Kasumi-1 (cell line): ENCODE measurements around the gene AMOTL2.
A peak's percentile ranks its signal among the peaks of the same experiment; 100 is the strongest.

Experiments used
- DNase-seq, 2 experiments: peaks; one replicate each; lab custom pipeline; 2025; lab: John Stamatoyannopoulos, UW

AMOTL2 gene

GRCh38 chr3:134352031-134352671 lies 22.1 kb downstream of the AMOTL2 start:
- no peak for DNase-seq

GRCh38 chr3:134351427-134351826 lies 22.8 kb downstream of the AMOTL2 start:
- no peak for DNase-seq

GRCh38 chr3:134350861-134351311 lies 23.4 kb downstream of the AMOTL2 start:
- DNase-seq: no peak

- no peak for DNase-seq
These were observed 24.0 kb downstream of the AMOTL2 start for GRCh38 chr3:134350266-134350665.

DNA sequence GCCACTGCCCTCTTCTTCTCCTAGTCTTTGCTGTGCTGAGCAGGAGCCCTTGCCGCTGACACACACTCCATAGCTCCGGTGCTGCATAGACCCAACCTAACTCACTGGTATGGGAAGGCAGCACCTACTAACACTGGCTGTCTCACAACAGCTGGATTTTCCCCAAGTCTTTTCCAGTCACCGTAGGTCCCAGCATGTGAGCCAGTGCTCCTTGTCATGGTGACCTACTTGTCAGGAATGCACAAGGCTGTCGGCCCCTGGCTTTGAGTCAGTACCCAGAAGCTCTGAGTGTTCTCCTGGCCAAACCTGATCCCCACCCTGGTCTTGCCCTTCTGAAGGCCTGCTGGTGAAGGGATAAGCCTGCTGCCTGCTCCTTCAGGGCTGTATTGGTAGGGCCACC lies 25.7 kb downstream of the AMOTL2 start:
- DNase-seq: no peak

DNA sequence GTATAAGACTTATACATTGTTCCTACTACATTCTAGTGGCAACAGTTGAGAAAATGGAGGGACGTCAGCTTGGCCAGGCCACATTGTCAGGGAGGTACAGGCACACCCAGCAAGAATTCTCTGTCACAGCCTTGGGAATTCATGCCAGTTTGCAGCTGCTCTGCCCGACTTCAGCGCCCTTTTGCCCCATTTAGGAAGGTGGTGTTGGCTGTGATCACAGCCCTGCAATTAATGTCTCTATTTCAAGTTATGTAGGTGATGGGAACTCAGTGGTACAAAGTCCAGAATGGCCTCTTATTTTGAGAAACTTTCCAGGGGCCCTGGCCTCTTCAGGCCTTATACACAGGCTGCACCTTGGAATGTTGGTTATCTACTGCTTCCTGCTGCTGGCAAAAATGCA lies 26.7 kb downstream of the AMOTL2 start:
- no peak for DNase-seq

- DNase-seq: no peak
These were observed 27.5 kb downstream of the AMOTL2 start for GRCh38 chr3:134346744-134347143.

DNA sequence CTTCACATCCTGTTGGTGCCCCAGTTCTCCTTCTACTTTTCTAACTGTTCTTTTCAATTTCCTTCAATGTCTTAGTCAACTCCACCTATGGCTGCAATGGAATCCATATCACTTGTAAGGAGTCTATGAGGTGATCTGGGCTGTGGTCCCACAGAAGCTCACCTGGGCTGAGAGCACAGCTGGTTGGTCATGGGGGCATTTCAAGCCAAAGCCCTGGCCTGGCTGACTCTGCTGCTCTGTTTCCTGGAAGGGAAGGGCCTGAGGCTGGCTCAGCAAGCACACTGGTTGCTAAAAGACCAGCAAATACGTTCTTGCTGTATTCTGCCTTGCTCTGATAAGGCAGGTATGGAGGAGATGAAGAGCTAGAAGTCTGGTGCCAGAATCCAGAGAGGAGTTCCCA lies 29.0 kb downstream of the AMOTL2 start:
- DNase-seq: no peak

GRCh38 chr3:134344560-134344959 lies 29.7 kb downstream of the AMOTL2 start:
- DNase-seq: peak; percentile 5 to 37

- DNase-seq: no peak
These were observed 32.0 kb downstream of the AMOTL2 start for GRCh38 chr3:134342259-134342658.

- DNase-seq: no peak
These were observed 32.9 kb downstream of the AMOTL2 start for GRCh38 chr3:134341389-134341788.

GRCh38 chr3:134340982-134341365 lies 33.3 kb downstream of the AMOTL2 start:
- no peak for DNase-seq

GRCh38 chr3:134340362-134340981 lies 33.8 kb downstream of the AMOTL2 start:
- DNase-seq: no peak

GRCh38 chr3:134339913-134340312 lies 34.3 kb downstream of the AMOTL2 start:
- DNase-seq: no peak

DNA sequence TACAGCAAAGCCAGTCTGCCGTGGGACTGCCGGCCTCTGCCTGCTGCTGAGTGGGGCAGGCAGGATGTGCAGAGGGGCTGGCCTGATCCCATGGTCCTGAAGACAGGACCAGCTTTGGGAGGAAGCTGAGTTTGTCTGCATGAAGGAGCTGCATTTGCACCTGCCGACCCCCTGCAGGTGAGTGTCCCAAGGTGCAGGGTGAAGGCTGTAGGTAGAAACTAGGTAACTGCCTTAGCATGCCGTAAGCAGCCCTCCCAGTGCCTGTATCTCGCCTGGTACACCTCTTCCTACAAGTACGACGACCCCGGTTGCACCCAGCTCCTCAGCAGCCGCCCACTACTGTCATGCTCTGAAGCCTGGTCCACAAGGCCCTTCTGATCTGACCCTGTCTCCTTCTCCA lies 34.9 kb downstream of the AMOTL2 start:
- DNase-seq: no peak

GRCh38 chr3:134338516-134339261 lies 35.6 kb downstream of the AMOTL2 start:
- DNase-seq: no peak

- DNase-seq: no peak
These were observed 36.1 kb downstream of the AMOTL2 start for GRCh38 chr3:134338201-134338512.

DNA sequence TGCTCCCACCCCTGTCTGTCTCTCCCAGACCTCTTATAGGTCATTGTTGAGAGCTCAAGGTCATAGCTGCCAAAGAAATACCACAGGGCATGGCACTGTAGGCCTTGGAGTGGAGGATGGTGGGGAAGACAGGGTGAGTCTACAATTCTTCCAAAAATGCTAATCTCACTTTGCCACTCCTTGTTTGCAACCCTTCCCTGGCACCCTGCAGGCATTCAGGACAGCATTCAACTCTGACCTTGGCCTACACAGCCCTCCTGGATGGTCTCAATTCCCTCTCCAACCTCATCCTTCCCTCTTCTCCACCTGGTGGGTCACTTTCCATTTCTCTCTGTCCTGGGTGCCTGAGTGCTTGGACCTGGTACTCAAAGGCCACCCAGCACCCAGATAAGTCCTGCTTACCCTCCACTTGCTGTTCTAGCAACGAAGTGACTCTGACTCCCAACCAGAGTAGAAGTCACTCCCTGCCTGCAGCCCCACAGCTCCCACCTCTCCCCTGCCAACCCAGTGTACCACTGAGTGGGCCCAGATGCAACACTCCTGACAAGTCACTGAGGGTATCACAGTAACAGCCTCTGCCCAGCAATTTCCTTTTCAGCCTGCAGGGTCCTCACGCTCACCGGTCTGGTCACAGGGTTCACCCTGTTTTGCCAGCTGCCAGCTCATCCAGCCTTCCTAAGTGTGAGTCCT lies 36.6 kb downstream of the AMOTL2 start:
- no peak for DNase-seq

DNA sequence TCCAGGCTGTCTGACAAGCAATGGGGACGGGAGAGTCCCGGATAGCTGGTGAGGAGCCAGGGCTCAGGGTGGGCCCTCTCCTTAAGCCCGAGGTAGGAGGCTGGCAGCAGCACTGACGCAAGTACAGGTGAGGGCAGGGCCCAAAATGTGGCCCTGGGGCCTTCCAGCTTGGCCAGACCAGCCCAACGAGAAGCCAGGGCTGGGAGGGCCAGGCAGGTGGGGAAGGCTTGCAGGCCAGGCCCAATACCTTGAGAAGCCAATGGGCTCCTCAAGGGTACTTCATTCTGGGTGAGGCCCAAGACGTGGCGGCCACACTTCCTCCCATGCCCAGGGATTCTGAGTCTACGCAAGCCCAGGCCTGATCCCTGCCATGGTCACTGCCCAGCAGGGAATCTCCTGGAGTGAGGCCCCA lies 37.2 kb downstream of the AMOTL2 start:
- DNase-seq: no peak

DNA sequence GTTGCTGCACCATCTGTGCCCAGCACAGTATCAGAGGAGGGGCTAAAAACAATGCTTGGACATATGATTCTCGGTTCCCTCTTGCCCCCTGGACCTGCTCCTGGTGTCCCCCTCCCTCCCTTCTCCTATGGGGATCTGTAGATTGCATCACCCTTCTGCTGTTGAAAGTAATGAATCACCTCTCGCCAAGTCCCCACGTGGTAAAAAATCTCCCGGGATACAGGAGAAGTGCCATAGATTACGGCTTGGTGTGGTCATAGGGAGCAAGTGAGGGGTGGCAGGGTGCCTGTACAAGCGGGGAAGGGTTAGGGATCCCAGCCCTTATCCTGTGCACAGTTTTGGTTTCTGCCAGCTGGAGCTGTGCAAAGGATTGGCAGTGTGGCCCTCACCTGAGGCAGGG lies 37.7 kb downstream of the AMOTL2 start:
- no peak for DNase-seq

DNA sequence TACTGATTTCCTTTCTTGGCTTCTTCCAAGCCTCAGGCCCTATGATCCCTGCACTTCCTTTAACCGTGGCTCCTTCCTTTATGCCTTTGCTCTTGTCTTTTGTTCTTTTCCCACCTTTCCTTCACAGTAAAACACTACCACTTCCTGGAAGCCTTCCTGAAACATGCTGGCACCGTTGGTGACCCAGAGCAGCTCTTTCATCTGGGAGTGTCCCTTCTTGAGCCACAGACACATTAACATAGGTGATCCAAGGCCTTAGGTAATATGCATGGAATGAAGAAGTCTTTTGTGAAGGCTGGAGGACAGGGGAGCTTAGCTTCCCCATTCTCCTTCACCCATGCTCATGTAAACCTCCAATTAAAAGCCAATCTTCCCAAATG lies 39.4 kb downstream of the AMOTL2 start:
- no peak for DNase-seq

- no peak for DNase-seq
These were observed 39.9 kb downstream of the AMOTL2 start for GRCh38 chr3:134334231-134334900.
